ENCODE data around the gene CADM1.

CADM1 gene

DNA sequence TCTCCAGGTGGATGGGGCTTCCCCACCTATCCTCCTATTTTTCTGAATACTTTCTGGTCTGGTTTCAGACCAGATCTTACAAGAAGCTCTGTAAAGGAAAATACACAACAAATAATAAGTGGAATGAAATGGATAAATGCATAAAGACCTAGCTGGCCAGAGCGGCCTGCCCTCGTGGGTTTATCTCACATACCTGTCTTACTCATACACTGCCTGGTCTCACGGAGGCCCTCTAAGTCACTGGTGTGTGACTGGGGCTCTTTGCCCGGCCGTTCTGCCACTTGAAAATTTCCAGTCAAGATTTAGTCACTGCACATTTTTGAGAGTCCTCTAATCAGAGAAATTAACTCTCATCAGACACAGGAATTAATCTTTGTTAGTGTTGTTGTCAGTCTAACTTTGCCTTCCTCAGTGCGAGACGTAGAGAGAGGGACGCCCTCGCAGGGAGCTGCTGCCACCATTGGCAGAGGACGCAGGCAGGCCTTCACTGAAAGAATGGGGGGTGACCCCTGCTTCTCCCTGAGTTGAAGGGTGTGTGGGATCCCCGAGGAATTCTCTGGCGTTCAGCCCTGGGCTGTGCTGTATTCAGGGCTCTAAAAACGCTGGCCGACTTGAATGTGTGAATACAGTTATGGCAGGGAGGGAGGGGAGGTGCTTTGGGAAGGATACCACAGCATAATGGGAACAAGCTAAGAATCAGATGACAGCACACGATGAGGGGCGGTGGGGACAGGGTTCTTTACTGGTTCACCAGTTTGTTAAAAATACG lies 46.3 kb upstream of the CADM1 start:
- no peaks in the 10 kb centered on the region for H3K79me2 ChIP-seq (ENCODE audit: control insufficient read depth, low read length)
- H3F3A ChIP-seq (ENCODE audit: control insufficient read depth, insufficient read depth): no peaks in the 10 kb centered on the region
- H3K9me2 ChIP-seq (replicated peaks; ENCODE audit: control insufficient read depth, low read length): no peaks in the 10 kb centered on the region
- no peak overlapping the region for H3K4me2 ChIP-seq (ENCODE audit: low read length)
- H3K4me1 ChIP-seq (ENCODE audit: control insufficient read depth, low read length): no peaks in the 10 kb centered on the region
- no peak overlapping the region for H3K27ac ChIP-seq (ENCODE audit: low read depth, low read length)
- H3K9me3 ChIP-seq (ENCODE audit: control insufficient read depth, insufficient read depth, low read length): no peaks in the 10 kb centered on the region
- no peaks in the 10 kb centered on the region for H3K27me3 ChIP-seq (ENCODE audit: control insufficient read depth, low read length)
- no peaks in the 10 kb centered on the region for H3K36me3 ChIP-seq (ENCODE audit: control insufficient read depth, low read length)
- H4K20me1 ChIP-seq (ENCODE audit: control insufficient read depth, insufficient read depth, low read depth, low read length): no peaks in the 10 kb centered on the region
- TF ChIP-seq, protein P1, sequence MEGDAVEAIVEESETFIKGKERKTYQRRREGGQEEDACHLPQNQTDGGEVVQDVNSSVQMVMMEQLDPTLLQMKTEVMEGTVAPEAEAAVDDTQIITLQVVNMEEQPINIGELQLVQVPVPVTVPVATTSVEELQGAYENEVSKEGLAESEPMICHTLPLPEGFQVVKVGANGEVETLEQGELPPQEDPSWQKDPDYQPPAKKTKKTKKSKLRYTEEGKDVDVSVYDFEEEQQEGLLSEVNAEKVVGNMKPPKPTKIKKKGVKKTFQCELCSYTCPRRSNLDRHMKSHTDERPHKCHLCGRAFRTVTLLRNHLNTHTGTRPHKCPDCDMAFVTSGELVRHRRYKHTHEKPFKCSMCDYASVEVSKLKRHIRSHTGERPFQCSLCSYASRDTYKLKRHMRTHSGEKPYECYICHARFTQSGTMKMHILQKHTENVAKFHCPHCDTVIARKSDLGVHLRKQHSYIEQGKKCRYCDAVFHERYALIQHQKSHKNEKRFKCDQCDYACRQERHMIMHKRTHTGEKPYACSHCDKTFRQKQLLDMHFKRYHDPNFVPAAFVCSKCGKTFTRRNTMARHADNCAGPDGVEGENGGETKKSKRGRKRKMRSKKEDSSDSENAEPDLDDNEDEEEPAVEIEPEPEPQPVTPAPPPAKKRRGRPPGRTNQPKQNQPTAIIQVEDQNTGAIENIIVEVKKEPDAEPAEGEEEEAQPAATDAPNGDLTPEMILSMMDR (IDR thresholded peaks at IDR 0.05; ENCODE audit: low read depth, low read length, poor library complexity, severe bottlenecking): no peak
- no peak for TF ChIP-seq EZH2phosphoT487 (IDR thresholded peaks at IDR 0.05; ENCODE audit: borderline replicate concordance, low read length)
- no peak overlapping the region for H3K4me3 ChIP-seq (ENCODE audit: low read length)

DNA sequence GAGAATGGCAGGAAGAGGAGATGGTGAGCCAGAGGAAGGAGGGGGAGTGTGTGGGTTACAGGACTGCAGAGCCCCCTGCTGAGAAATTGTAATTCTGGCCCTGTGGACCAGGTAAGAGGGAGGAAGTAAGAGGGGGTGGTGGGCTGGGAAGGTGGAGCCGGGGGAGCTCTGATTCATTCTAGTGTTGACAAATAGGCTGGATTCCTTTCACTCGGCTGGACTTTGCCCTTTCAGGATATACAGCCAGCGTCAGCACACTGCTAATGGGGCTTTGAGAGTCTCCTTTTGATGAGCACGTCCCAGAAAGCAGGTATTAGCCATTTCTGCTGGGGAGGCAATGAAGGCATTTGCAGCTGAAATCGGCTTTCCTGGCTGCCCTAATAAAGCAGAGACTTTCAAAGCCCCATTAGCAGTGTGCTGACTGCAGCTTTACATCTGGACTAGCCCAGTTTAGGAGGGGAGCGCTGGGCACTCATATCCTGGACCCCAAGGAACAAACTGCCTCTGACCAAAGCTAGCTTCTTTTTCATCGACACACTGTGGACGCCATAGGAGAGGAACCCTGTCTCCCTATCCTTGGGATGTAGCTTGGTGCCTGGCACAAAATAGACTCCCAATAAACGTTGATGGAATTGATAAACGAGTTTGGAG lies 44.8 kb upstream of the CADM1 start:
- H3K27me3 ChIP-seq (ENCODE audit: control insufficient read depth, low read length): peaks cover 2% of the 10 kb centered on the region; the same call in 1 of the 2 replicates
- no peaks in the 10 kb centered on the region for H3F3A ChIP-seq (ENCODE audit: control insufficient read depth, insufficient read depth)
- H3K27ac ChIP-seq (ENCODE audit: low read depth, low read length): no peak overlapping the region
- H3K4me1 ChIP-seq (ENCODE audit: control insufficient read depth, low read length): no peaks in the 10 kb centered on the region
- H3K36me3 ChIP-seq (ENCODE audit: control insufficient read depth, low read length): no peaks in the 10 kb centered on the region
- no peaks in the 10 kb centered on the region for H4K20me1 ChIP-seq (ENCODE audit: control insufficient read depth, insufficient read depth, low read depth, low read length)
- TF ChIP-seq EZH2phosphoT487 (IDR thresholded peaks at IDR 0.05; ENCODE audit: borderline replicate concordance, low read length): no peak
- TF ChIP-seq, protein P1 (IDR thresholded peaks at IDR 0.05; ENCODE audit: low read depth, low read length, poor library complexity, severe bottlenecking): no peak
- no peaks in the 10 kb centered on the region for H3K79me2 ChIP-seq (ENCODE audit: control insufficient read depth, low read length)
- no peaks in the 10 kb centered on the region for H3K9me2 ChIP-seq (replicated peaks; ENCODE audit: control insufficient read depth, low read length)
- no peak overlapping the region for H3K4me2 ChIP-seq (ENCODE audit: low read length)
- H3K9me3 ChIP-seq (ENCODE audit: control insufficient read depth, insufficient read depth, low read length): no peaks in the 10 kb centered on the region
- no peak overlapping the region for H3K4me3 ChIP-seq (ENCODE audit: low read length)

DNA sequence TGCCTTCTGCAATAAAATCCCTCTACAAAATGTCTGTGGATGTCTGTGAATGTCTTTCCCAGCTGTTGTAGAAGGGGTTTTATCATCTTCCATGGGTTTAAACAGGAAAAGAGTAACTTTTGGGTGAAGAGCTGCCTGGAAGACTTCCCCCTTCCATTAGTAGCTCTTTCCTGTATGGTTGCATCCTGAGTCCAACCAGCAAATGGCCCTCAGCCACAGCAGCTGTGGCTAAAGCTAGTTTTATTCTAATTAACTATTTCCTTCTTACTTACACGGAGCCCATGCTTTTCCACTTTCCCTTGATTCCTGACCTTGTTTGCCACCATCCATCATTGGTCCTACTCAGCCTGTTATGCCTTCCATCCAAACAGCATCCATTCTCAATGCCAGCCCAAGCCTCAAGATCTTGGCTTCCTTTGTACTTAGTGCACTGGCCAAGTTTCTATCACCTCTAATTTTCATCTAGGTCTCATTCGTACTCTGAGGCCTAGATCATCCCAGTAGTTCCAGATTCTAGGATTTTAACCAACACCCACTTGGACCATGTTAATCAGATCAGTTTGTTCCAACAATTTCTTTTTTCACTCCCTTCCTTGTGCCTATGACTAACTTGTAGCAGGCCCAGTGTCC lies 41.5 kb upstream of the CADM1 start:
- no peaks in the 10 kb centered on the region for H3K9me2 ChIP-seq (replicated peaks; ENCODE audit: control insufficient read depth, low read length)
- no peak overlapping the region for H3K4me3 ChIP-seq (ENCODE audit: low read length)
- no peak overlapping the region for H3K27ac ChIP-seq (ENCODE audit: low read depth, low read length)
- no peaks in the 10 kb centered on the region for H3K4me1 ChIP-seq (ENCODE audit: control insufficient read depth, low read length)
- no peaks in the 10 kb centered on the region for H3K9me3 ChIP-seq (ENCODE audit: control insufficient read depth, insufficient read depth, low read length)
- no peak overlapping the region for H3K4me2 ChIP-seq (ENCODE audit: low read length)
- TF ChIP-seq, protein P1 (IDR thresholded peaks at IDR 0.05; ENCODE audit: low read depth, low read length, poor library complexity, severe bottlenecking): no peak
- no peak for TF ChIP-seq EZH2phosphoT487 (IDR thresholded peaks at IDR 0.05; ENCODE audit: borderline replicate concordance, low read length)
- H3K36me3 ChIP-seq (ENCODE audit: control insufficient read depth, low read length): no peaks in the 10 kb centered on the region
- no peaks in the 10 kb centered on the region for H4K20me1 ChIP-seq (ENCODE audit: control insufficient read depth, insufficient read depth, low read depth, low read length)
- H3F3A ChIP-seq (ENCODE audit: control insufficient read depth, insufficient read depth): no peaks in the 10 kb centered on the region
- peaks cover 2% of the 10 kb centered on the region; the same call in 1 of the 2 replicates for H3K27me3 ChIP-seq (ENCODE audit: control insufficient read depth, low read length)
- no peaks in the 10 kb centered on the region for H3K79me2 ChIP-seq (ENCODE audit: control insufficient read depth, low read length)
